Skeletal muscle cell (primary cell): ENCODE results near the gene NEK11.
"Not testable (repeated sequence)": the region's sequence is repeated elsewhere in the genome, so short reads cannot be mapped to it uniquely, and the experiment has no call there.

Experiments used
- DNase-seq: peaks from one replicate; pipeline ENCODE4 v3.0.0-alpha.2; 2010; ENCODE audit warnings: low read depth
- H3K4me3 ChIP-seq: 2 replicates; pipeline ENCODE4 v1.5.1; 2011; ENCODE audit warnings: low read depth, mild to moderate bottlenecking, control low read depth, low read length, moderate library complexity

The NEK11 gene

GRCh38 chr3:131277836-131278497 lies 251.3 kb downstream of the NEK11 start:
- DNase-seq, result peak; percentile 4
- H3K4me3 ChIP-seq, result no peak overlapping the region

- no peak overlapping the region for H3K4me3 ChIP-seq
- DNase-seq, result no peak
These were observed 252.9 kb downstream of the NEK11 start for GRCh38 chr3:131279577-131279976.

- DNase-seq, result no peak
These were observed 255.7 kb downstream of the NEK11 start for GRCh38 chr3:131282379-131282778.

GRCh38 chr3:131282967-131283366 lies 256.3 kb downstream of the NEK11 start:
- DNase-seq, result no peak
- H3K4me3 ChIP-seq, result no peak overlapping the region

More at GRCh38 chr3:131282379-131282778, 255.7 kb downstream of the NEK11 start:
- H3K4me3 ChIP-seq, result no peak overlapping the region

GRCh38 chr3:131283862-131284261 lies 257.2 kb downstream of the NEK11 start:
- H3K4me3 ChIP-seq, result no peak overlapping the region
- no peak for DNase-seq

GRCh38 chr3:131284302-131284701 lies 257.6 kb downstream of the NEK11 start:
- H3K4me3 ChIP-seq, result no peak overlapping the region
- no peak for DNase-seq

GRCh38 chr3:131285456-131285855 lies 258.8 kb downstream of the NEK11 start:
- no peak for DNase-seq
- no peak overlapping the region for H3K4me3 ChIP-seq

- H3K4me3 ChIP-seq, result no peak overlapping the region
- no peak for DNase-seq
These were observed 273.2 kb downstream of the NEK11 start for GRCh38 chr3:131299836-131300235.

- no peak overlapping the region for H3K4me3 ChIP-seq
- no peak for DNase-seq
These were observed 277.2 kb downstream of the NEK11 start for GRCh38 chr3:131303848-131304247.

- no peak for DNase-seq
- H3K4me3 ChIP-seq, result no peak overlapping the region
These were observed 278.2 kb downstream of the NEK11 start for GRCh38 chr3:131304890-131305289.

- H3K4me3 ChIP-seq, result no peak overlapping the region
- no peak for DNase-seq
These were observed 279.6 kb downstream of the NEK11 start for GRCh38 chr3:131306242-131306641.

- no peak overlapping the region for H3K4me3 ChIP-seq
- DNase-seq, result no peak
These were observed 287.6 kb downstream of the NEK11 start for GRCh38 chr3:131314318-131314717.

GRCh38 chr3:131315162-131315561 lies 288.5 kb downstream of the NEK11 start:
- DNase-seq, result no peak
- no peak overlapping the region for H3K4me3 ChIP-seq

- DNase-seq, result no peak
- H3K4me3 ChIP-seq, result no peak overlapping the region
These were observed 291.0 kb downstream of the NEK11 start for GRCh38 chr3:131317667-131318066.

GRCh38 chr3:131323014-131323413 lies 296.3 kb downstream of the NEK11 start:
- no peak overlapping the region for H3K4me3 ChIP-seq
- DNase-seq, result no peak

GRCh38 chr3:131323792-131324191 lies 297.1 kb downstream of the NEK11 start:
- no peak overlapping the region for H3K4me3 ChIP-seq
- no peak for DNase-seq

GRCh38 chr3:131324923-131325322 lies 298.2 kb downstream of the NEK11 start:
- no peak for DNase-seq
- no peak overlapping the region for H3K4me3 ChIP-seq

- no peak for DNase-seq
- no peak overlapping the region for H3K4me3 ChIP-seq
These were observed 299.6 kb downstream of the NEK11 start for GRCh38 chr3:131326307-131326706.

GRCh38 chr3:131328721-131329120 lies 302.0 kb downstream of the NEK11 start:
- H3K4me3 ChIP-seq, result no peak overlapping the region
- DNase-seq, result no peak

GRCh38 chr3:131329774-131330173 lies 303.1 kb downstream of the NEK11 start:
- no peak for DNase-seq
- H3K4me3 ChIP-seq, result no peak overlapping the region

GRCh38 chr3:131331456-131332085 lies 304.9 kb downstream of the NEK11 start:
- H3K4me3 ChIP-seq, DNase-seq: not testable (repeated sequence)
